ENCODE measurements around the gene CATSPERZ. TPM values are rescaled to one million over a fixed set of nuclear protein-coding genes. Genes with fewer than 3 reads are reported as not detected.

Gene CATSPERZ
- total and polyA plus RNA-seq, 9 of the 15 experiments (the other 6 are each of a cell fraction or from before 2014, with no cell fraction given), result 0.86 to 8.5 (median 3.5) TPM

- TF ChIP-seq CEBPG (CRISPR knock-in tag; IDR thresholded peaks at IDR 0.05) (peak; percentile 86), CEBPG (tag; conservative IDR thresholded peaks at IDR 0.05 in 1 of 2, IDR thresholded peaks at IDR 0.05 in 1 of 2) (peak; percentile 88 to 92), TFAP4 (CRISPR knock-in tag; IDR thresholded peaks at IDR 0.05; ENCODE audit: borderline replicate concordance) (peak; percentile 76), SNIP1 (IDR thresholded peaks at IDR 0.05; ENCODE audit: low read depth) (peak; percentile 60; the same call in 1 of the 2 replicates), ZNF589 (CRISPR knock-in tag; IDR thresholded peaks at IDR 0.05; ENCODE audit: low read depth) (no peak), GATAD2A (IDR thresholded peaks at IDR 0.05) (peak; percentile 8; the same call in 1 of the 2 replicates), LEF1 (IDR thresholded peaks at IDR 0.05) (no peak; the same call in 1 of the 2 replicates), CHD1 (IDR thresholded peaks at IDR 0.05; ENCODE audit: low read length) (peak; percentile 78), NFYB (IDR thresholded peaks at IDR 0.05; ENCODE audit: extremely low read depth, insufficient read length) (no peak), FOXJ2 (tag; IDR thresholded peaks at IDR 0.05) (0 out of 2 replicates have a peak, but pooled peaks have one; percentile 13), YY1 (IDR thresholded peaks at IDR 0.05; ENCODE audit: borderline replicate concordance in 1 of 3, control insufficient read depth in 1 of 3, extremely low read depth in 1 of 3, insufficient read depth in 3 of 3, insufficient read length in 1 of 3, insufficient replicate concordance in 2 of 3, low read depth in 1 of 3, low read length in 2 of 3) (peak in 2 of 3 experiments; percentile 52 to 54), E2F6 (IDR thresholded peaks at IDR 0.05; ENCODE audit: borderline replicate concordance in 1 of 2, extremely low read depth in 1 of 2, insufficient read depth in 1 of 2, insufficient read length in 1 of 2, low read depth in 1 of 2, low read length in 1 of 2, poor library complexity in 1 of 2, severe bottlenecking in 1 of 2) (peak in 1 of 2 experiments; percentile 77), ZNF347 (CRISPR knock-in tag; IDR thresholded peaks at IDR 0.05; ENCODE audit: low read depth) (no peak), NR2C2 (CRISPR knock-in tag; IDR thresholded peaks at IDR 0.05) (no peak), NR2C2 (tag; IDR thresholded peaks at IDR 0.05) (peak; percentile 25; the same call in 1 of the 2 replicates), ARID1B (IDR thresholded peaks at IDR 0.05) (peak; percentile 33; the same call in 1 of the 2 replicates), PURB (CRISPR knock-in tag; IDR thresholded peaks at IDR 0.05; ENCODE audit: low read depth) (no peak), SREBF1 (IDR thresholded peaks at IDR 0.05; ENCODE audit: borderline replicate concordance, low read depth, low read length) (no peak), ETV6 (IDR thresholded peaks at IDR 0.05; ENCODE audit: borderline replicate concordance in 1 of 2, low read depth in 2 of 2, low read length in 1 of 2) (no peak), ETV6 (CRISPR knock-in tag; IDR thresholded peaks at IDR 0.05; ENCODE audit: borderline replicate concordance) (no peak), ZNF239 (CRISPR knock-in tag; IDR thresholded peaks at IDR 0.05) (no peak), POLR2B (IDR thresholded peaks at IDR 0.05; ENCODE audit: low read depth, partially characterized antibody) (peak; percentile 70), NCOA6 (IDR thresholded peaks at IDR 0.05) (no peak), KDM5B (IDR thresholded peaks at IDR 0.05; ENCODE audit: insufficient replicate concordance, low read depth, low read length) (peak; percentile 61), SRSF3 (IDR thresholded peaks at IDR 0.05; ENCODE audit: insufficient read depth, low read length) (no peak)
These were observed 18.0 kb downstream of the CATSPERZ start, which contains the start of gene PRDX5 (continued) for GRCh38 chr11:64317961-64318765.
